Subcutaneous abdominal adipose tissue (tissue), 5 donors: ENCODE data around the gene WDR70.

Source experiments
- H3K27ac ChIP-seq: one replicate; pipeline ENCODE4 v1.7.0; 2013; ENCODE audit warnings: low read depth, mild to moderate bottlenecking, inconsistent platforms, low read length, moderate library complexity
- H3K27me3 ChIP-seq, 5 donors: one replicate each; pipeline ENCODE4 v1.7.0; 2013; ENCODE audit warnings: low read length in 5 of 5, inconsistent platforms in 1 of 5; ENCODE audit not compliant: control insufficient read depth in 5 of 5, insufficient read depth in 4 of 5
- H3K36me3 ChIP-seq, 5 donors: one replicate each; pipeline ENCODE4 v1.7.0; 2013; ENCODE audit warnings: low read length in 5 of 5; ENCODE audit not compliant: control insufficient read depth in 5 of 5, insufficient read depth in 5 of 5
- H3K4me1 ChIP-seq, 5 donors: one replicate each; pipeline ENCODE4 v1.7.0; 2013; ENCODE audit warnings: low read length in 5 of 5, mild to moderate bottlenecking in 3 of 5, moderate library complexity in 1 of 5; ENCODE audit not compliant: control insufficient read depth in 5 of 5, insufficient read depth in 5 of 5
- H3K4me3 ChIP-seq, 5 donors: one replicate each; pipeline ENCODE4 v1.7.0; 2013; ENCODE audit warnings: low read length in 5 of 5, low read depth in 1 of 5
- H3K9ac ChIP-seq, 5 donors: one replicate each; pipeline ENCODE4 v1.7.0; 2013; ENCODE audit warnings: low read length in 5 of 5, mild to moderate bottlenecking in 4 of 5, moderate library complexity in 3 of 5
- H3K9me3 ChIP-seq, 5 donors: one replicate each; pipeline ENCODE4 v1.7.0; 2013; ENCODE audit warnings: low read length in 5 of 5; ENCODE audit not compliant: control insufficient read depth in 5 of 5
- donor health status: healthy.
- donor health status: healthy.
- donor health status: healthy.
- donor health status: healthy.
- donor health status: healthy.

The WDR70 gene

DNA sequence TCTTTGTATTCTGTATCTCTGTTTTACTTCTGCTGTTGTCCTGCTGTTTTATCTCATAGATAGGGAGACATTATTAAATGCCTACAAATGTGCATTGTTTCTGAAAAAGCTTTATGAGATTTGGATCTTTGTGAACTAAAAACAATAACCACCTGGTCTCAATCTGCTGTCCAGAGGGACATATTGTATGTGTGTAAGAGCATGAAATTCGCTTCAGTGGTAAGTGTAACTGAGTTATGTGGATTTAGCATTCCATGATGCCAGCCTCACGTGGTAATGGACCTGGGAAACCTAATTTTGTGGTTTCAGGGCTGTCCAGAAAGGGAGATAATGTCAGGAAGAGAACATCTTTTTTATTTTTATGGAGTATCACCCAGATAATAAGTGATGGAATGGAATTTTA is 341.4 kb downstream of the WDR70 start:
- Histone ChIP-seq H3K27ac (no peak overlapping the region), H3K9me3 (no peaks in the 10 kb centered on the region)

DNA sequence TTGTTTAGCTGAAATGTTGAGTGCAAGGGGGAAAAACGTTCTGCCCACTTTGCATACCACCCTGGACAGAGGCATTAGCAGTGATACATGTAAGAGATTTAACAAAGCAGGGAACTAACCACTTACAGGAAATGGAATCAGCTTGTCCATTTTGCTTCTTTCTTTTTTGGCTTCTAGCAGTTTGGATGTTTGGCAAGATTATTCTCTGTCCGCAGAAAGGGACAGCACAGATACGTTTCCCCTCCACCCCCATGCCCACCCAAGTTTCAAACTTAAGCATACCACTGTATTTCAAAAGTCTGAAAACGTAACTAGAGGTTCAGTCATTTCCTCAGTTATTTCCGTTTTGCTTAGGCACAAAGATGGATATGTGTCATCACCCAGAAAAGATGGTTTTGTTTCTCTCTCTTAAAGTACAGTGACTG is 342.3 kb downstream of the WDR70 start:
- no peaks in the 10 kb centered on the region for H3K27me3 ChIP-seq
- peaks cover 0 to 7% (median 3%) of the 10 kb centered on the region in 5 donors for H3K4me1 ChIP-seq
- H3K4me3 ChIP-seq = no peak overlapping the region
- peaks cover 6 to 22% (median 13%) of the 10 kb centered on the region in 5 donors for H3K36me3 ChIP-seq
- H3K27ac ChIP-seq = no peak overlapping the region
- no peaks in the 10 kb centered on the region for H3K9me3 ChIP-seq
- no peak overlapping the region for H3K9ac ChIP-seq

More for the DNA sequence above, 341.4 kb downstream of the WDR70 start:
- H3K4me1 ChIP-seq = peaks cover 0 to 7% (median 3%) of the 10 kb centered on the region in 5 donors
- H3K36me3 ChIP-seq = peaks cover 6 to 22% (median 13%) of the 10 kb centered on the region in 5 donors
- H3K9ac ChIP-seq = no peak overlapping the region
- H3K27me3 ChIP-seq = no peaks in the 10 kb centered on the region
- no peak overlapping the region for H3K4me3 ChIP-seq

DNA sequence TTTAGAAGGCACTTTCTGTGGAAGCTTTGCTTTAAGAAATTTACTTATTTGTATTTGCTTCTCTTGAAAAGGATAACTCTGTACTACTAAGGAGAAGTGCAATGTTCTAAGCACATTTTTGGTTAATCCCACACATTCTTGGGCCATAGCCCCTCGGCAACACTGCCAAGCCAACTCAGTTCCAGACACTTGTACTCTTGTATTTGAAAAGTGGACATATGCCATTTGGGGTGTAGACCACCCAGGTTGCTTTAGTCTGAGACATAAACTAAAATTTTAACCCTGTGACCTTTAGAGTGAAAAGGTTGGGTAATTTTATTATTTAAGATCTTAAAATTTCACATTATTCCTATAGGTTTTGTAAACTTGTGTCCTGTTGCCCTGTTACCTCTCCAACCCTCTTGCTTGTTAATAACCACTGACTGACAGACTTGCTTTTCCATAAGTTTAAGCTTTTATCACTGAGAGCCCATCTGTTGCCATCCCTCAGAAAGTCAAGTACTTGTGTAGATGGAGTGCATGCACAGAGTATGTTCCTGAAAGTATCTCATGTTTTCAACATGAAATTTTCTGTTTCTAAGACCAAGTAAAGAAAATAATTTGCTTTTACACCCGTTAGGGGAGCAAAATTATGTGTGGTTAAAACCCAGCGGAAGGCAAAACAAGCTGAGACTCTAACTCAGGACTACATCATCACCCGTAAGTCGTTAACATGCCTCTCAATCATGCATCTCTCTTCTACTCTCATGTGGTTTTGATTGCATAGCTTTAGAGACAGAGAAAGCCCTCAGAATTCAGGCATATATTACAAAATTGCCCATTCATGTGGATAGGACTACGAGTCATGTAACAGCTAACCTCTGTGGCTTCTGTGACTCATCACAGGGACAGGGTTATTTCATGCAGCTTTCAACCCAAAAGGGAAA is 343.4 kb downstream of the WDR70 start:
- H3K4me1 ChIP-seq = peaks cover 0 to 7% (median 1%) of the 10 kb centered on the region in 5 donors
- no peak overlapping the region for H3K27ac ChIP-seq
- H3K4me3 ChIP-seq = no peak overlapping the region
- H3K36me3 ChIP-seq = peaks cover 16 to 32% (median 23%) of the 10 kb centered on the region in 5 donors
- H3K27me3 ChIP-seq = no peaks in the 10 kb centered on the region
- H3K9ac ChIP-seq = no peak overlapping the region
- no peaks in the 10 kb centered on the region for H3K9me3 ChIP-seq

DNA sequence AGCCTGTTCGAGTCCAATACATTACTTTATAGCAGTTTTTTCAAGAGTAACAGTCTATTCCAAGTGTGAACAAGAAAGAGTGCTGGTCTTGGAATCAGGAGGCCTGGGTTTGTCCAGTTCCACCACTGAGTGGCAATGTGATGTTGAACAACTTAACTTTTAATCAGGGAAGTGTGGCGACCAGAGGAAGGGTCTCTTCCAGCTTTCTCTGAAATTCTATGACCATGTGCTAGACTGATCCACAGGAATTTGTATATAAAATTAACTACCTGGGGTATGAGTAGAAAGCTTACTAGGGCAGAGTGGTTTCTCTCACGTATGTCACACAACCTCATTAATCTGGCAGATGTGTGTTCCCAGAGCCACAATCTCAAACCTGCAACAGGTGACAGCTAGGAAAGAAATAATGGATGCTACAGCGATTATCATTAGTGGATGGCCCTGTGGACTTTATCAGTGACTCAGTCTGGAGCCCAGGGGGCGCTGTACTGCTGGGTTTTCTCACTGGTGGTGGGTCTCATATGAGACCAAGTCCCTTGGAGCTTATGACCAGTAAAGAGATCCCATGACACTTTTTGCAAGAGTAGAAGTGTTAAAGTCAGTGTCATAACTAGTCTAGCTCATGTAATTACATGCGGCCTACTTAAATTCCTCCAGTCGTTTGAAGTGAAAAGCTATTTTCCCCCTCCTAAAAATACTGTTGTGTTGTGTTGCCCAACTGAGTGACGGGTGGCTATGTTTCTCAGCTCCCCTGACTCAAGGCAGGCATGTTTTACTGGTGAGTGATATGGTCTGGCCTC is 344.2 kb downstream of the WDR70 start:
- Histone ChIP-seq H3K27ac (no peak overlapping the region), H3K9ac (no peak overlapping the region), H3K36me3 (peaks cover 18 to 36% (median 27%) of the 10 kb centered on the region in 5 donors), H3K4me3 (no peak overlapping the region), H3K9me3 (no peaks in the 10 kb centered on the region), H3K4me1 (peaks cover 0 to 7% (median 0%) of the 10 kb centered on the region in 5 donors), H3K27me3 (no peaks in the 10 kb centered on the region)

DNA sequence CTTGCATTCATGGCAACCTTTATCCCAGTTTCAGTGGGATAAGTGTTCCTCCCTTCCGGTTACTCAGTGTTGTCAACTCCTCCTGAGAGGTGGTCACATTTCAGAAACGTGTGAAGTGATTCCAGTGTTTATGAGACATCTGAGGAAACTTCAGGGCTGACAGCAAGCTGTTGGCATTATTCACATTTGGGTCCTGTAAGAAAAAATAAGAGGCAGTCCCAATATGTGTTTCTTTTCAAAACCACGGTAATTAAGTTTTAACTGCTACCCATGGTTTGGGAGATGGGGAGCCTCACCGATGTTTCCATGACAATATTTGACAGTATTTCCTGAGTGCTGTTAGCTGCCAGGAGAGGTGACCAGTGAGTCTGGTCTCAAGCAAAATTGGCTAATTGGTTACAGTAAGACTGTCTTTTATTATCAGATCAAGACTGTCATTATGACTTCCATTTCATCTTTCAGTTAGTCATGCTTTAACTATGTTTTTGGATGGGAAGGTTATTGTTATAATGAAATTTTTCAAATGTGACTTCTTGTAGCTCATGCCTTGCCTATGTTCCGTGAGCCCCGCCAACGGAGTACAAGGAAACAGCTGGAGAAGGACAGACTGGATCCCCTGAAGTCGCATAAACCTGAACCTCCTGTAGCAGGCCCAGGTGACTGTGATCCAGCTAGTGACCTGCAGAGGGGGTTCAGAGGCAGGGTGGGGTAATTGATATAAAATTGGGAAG is 345.4 kb downstream of the WDR70 start:
- Histone ChIP-seq H3K4me1 (peaks cover 0 to 7% (median 0%) of the 10 kb centered on the region in 5 donors), H3K36me3 (peaks cover 23 to 48% (median 30%) of the 10 kb centered on the region in 5 donors), H3K9me3 (no peaks in the 10 kb centered on the region), H3K27ac (no peak overlapping the region), H3K9ac (no peak overlapping the region), H3K4me3 (no peak overlapping the region), H3K27me3 (no peaks in the 10 kb centered on the region)

DNA sequence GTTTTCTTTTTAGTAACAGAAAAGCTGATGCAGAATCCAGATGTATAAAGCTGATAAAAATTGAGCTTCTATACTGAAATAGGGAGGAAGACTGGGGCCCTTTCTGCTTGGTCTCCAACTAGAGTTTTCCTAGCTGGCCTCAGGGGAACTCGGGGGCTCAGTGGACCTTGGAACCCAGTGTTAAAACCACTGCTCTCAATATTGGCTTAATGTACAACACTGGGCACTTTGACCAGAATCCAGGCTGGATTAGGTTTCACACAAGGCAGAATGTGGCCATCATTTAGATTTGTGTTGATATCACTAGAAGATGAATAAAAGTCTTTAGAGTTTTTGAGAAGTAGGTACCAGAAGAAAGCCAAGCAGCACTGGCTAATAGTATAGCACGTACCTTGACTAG is 346.1 kb downstream of the WDR70 start:
- peaks cover 29 to 51% (median 30%) of the 10 kb centered on the region in 5 donors for H3K36me3 ChIP-seq
- no peaks in the 10 kb centered on the region for H3K9me3 ChIP-seq
- no peaks in the 10 kb centered on the region for H3K27me3 ChIP-seq
- H3K27ac ChIP-seq = no peak overlapping the region
- peaks cover 0 to 7% (median 0%) of the 10 kb centered on the region in 5 donors for H3K4me1 ChIP-seq
- no peak overlapping the region for H3K9ac ChIP-seq
- no peak overlapping the region for H3K4me3 ChIP-seq

DNA sequence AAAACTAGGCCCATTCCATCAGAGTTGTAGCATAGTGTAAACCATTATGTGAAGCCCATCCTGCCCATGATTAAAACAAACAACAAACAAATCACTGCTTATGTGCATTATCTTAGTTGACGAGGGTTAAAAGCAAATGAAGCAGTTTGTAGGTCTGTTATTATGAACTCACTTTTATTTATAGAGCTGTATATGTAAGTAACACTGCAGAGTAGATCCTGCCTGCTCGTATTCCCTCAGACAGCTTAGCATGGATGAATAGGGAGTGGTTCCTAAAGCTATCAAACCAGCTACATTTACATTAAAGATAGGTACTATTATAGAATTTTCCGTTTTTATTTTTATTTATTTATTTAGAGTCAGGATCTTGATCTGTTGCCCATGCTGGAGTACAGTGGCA is 348.1 kb downstream of the WDR70 start:
- Histone ChIP-seq H3K27me3 (no peaks in the 10 kb centered on the region), H3K36me3 (peaks cover 25 to 43% (median 28%) of the 10 kb centered on the region in 5 donors), H3K9me3 (no peaks in the 10 kb centered on the region), H3K4me3 (no peak overlapping the region), H3K4me1 (peaks cover 0 to 7% (median 0%) of the 10 kb centered on the region in 5 donors), H3K27ac (no peak overlapping the region), H3K9ac (no peak overlapping the region)

DNA sequence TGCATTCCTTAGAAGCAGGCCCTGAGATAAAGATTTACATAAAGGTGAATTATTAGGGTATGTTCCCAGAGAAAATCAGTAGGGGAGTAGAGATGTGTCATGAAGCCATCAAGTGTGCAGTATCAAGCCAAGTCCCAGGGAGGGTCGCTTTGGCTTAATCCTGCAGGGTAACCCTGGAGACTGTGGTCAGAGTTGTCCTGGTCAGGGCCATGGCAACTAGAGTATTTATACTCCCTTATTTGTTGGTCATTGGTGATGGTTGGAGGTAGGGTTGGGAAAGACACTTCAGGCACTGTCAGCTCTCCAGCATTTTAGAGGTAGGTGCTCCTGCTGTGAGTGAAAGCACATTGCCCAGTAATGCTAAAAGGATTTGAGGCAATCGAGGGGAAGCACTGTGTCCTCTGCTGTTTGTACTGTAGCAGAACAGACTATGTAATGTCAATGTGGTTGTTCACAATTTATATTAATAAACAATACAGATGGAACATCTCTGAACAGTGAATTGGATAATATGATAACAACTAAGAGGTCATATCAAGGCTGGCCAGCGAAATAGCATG is 351.9 kb downstream of the WDR70 start:
- peaks cover 16 to 48% (median 33%) of the 10 kb centered on the region in 5 donors for H3K36me3 ChIP-seq
- no peaks in the 10 kb centered on the region for H3K9me3 ChIP-seq
- H3K27ac ChIP-seq = no peak overlapping the region
- no peak overlapping the region for H3K9ac ChIP-seq
- no peaks in the 10 kb centered on the region for H3K4me1 ChIP-seq
- H3K4me3 ChIP-seq = no peak overlapping the region
- no peaks in the 10 kb centered on the region for H3K27me3 ChIP-seq

DNA sequence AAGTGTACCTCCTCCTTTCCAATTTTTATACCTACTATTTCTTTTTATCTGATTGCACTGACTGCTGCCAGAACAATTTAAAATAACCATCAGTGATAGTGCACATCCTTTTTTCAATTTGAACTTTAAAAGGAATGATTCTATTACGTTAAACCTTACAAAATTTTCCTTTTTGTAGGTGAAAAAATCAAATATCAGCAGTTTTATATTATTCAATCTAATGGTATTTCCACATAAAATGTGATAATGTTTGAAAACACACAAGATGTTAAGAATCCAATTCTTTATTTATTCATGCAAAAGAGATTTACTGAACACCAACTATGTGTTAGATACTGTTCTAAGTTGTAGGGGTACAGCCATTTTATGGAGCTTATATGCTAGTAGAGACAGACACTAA is 355.0 kb downstream of the WDR70 start:
- Histone ChIP-seq H3K4me3 (no peak overlapping the region), H3K27me3 (no peaks in the 10 kb centered on the region), H3K36me3 (peaks cover 2 to 34% (median 15%) of the 10 kb centered on the region in 5 donors), H3K27ac (no peak overlapping the region), H3K4me1 (peaks cover 2 to 18% (median 12%) of the 10 kb centered on the region in 5 donors), H3K9ac (no peak overlapping the region), H3K9me3 (no peaks in the 10 kb centered on the region)
